HEK293 (cell line): ENCODE results near the gene EFNA2.

Experiments
- AEBP2 ChIP-seq: fragments of 450-650 bp; formaldehyde crosslinking; IDR thresholded peaks from 2 replicates; pipeline ENCODE4 v1.5.1; 2016; ENCODE audit warnings: missing biosample characterization, missing genetic modification characterization, borderline replicate concordance
- CTCF ChIP-seq: fragments of 450-650 bp; formaldehyde crosslinking; IDR thresholded peaks from 2 replicates; pipeline ENCODE4 v1.5.1; 2016; ENCODE audit warnings: missing biosample characterization, missing genetic modification characterization
- REST ChIP-seq: fragments of 450-650 bp; formaldehyde crosslinking; IDR thresholded peaks from 2 replicates; pipeline ENCODE4 v1.5.1; 2016; ENCODE audit warnings: missing biosample characterization, missing genetic modification characterization
- ZNF362 ChIP-seq: fragments of 450-650 bp; formaldehyde crosslinking; IDR thresholded peaks from 2 replicates; pipeline ENCODE4 v1.5.1; 2016; ENCODE audit warnings: missing biosample characterization, missing genetic modification characterization
- ZNF707 ChIP-seq: fragments of 450-650 bp; formaldehyde crosslinking; IDR thresholded peaks from 2 replicates; pipeline ENCODE4 v1.5.1; 2016; ENCODE audit warnings: missing biosample characterization, missing genetic modification characterization

GRCh38 chr19:1270854-1271527, 14.7 kb upstream of the EFNA2 start:
- TF ChIP-seq ZNF707 (tag by site-specific recombination) (no peak), ZNF362 (no peak), CTCF (no peak), AEBP2 (tag by site-specific recombination) (no peak), REST (no peak)
